Panc1 (cell line): ENCODE data around the gene DUSP18. TPM values are rescaled to one million over a fixed set of nuclear protein-coding genes. Genes with fewer than 3 reads are reported as not detected.

Experiments used
- ATAC-seq: fragments of 200-7000 bp; cut with Tn5 transposase; 2 replicates; pipeline ENCODE4 v1.9.1; 2020; ENCODE audit warnings: mild to moderate bottlenecking, moderate library complexity
- BruUV-seq: library from RNA; stranded (reverse); fragments of 400-500 nt; replicated peaks from 2 replicates; lab custom pipeline; 2021; lab: Mats Ljungman, UMichigan
- CTCF ChIA-PET: fragments of 300-600 bp; sonication (Branson Sonifier 250); formaldehyde crosslinking; loops from one replicate; lab custom pipeline; 2022; ENCODE audit warnings: antibody characterized with exemption; lab: Charles Lee
- POLR2A ChIA-PET: fragments of 300-600 bp; sonication (Branson Sonifier 250); formaldehyde crosslinking; loops from one replicate; lab custom pipeline; 2022; ENCODE audit warnings: antibody characterized with exemption; lab: Charles Lee
- DNase-seq: peaks from one replicate; pipeline ENCODE4 v3.0.0-alpha.2; 2010; ENCODE audit warnings: low read depth, low spot score
- H3K27ac ChIP-seq: 2 replicates; pipeline ENCODE4 v1.5.1; 2011; ENCODE audit warnings: mild to moderate bottlenecking, low read length, inconsistent platforms
- H3K27me3 ChIP-seq: fragments of 200-500 bp; sonication (Bioruptor generic); 2 replicates; pipeline ENCODE4 v1.6.0; 2014; ENCODE audit warnings: low read length, inconsistent platforms; ENCODE audit not compliant: control insufficient read depth, insufficient read depth
- H3K36me3 ChIP-seq: fragments of 200-500 bp; sonication (Bioruptor generic); 2 replicates; pipeline ENCODE4 v1.5.1; 2014; ENCODE audit warnings: inconsistent platforms, mild to moderate bottlenecking, low read length, moderate library complexity; ENCODE audit not compliant: control insufficient read depth, insufficient read depth
- H3K4me1 ChIP-seq: 2 replicates; pipeline ENCODE4 v1.5.1; 2011; ENCODE audit warnings: inconsistent platforms, mild to moderate bottlenecking, low read length, moderate library complexity; ENCODE audit not compliant: control insufficient read depth, insufficient read depth
- H3K4me3 ChIP-seq, 2 experiments: 2 replicates each; pipeline ENCODE4 v1.5.1; 2011 to 2012; ENCODE audit warnings: low read depth in 2 of 2, low read length in 2 of 2, mild to moderate bottlenecking in 2 of 2, inconsistent platforms in 1 of 2, moderate library complexity in 1 of 2
- H3K9me3 ChIP-seq: fragments of 200-500 bp; sonication (Bioruptor generic); 2 replicates; pipeline ENCODE4 v1.5.1; 2014; ENCODE audit warnings: low read depth, mild to moderate bottlenecking, inconsistent platforms, low read length, moderate library complexity; ENCODE audit not compliant: control insufficient read depth, insufficient read depth
- CTCF ChIP-seq: fragments of 450-650 bp; IDR thresholded peaks from 2 replicates; pipeline ENCODE4 v1.5.1; 2017; ENCODE audit warnings: mild to moderate bottlenecking
- POLR2AphosphoS5 ChIP-seq: IDR thresholded peaks from 2 replicates; pipeline ENCODE4 v1.6.1; 2012; ENCODE audit warnings: mild to moderate bottlenecking, low read depth, low read length, moderate library complexity
- SIN3A ChIP-seq: IDR thresholded peaks from 2 replicates; pipeline ENCODE4 v1.6.1; 2012; ENCODE audit warnings: low read depth, mild to moderate bottlenecking, low read length, moderate library complexity, borderline replicate concordance; ENCODE audit not compliant: insufficient read depth
- TCF7L2 ChIP-seq: IDR thresholded peaks from 2 replicates; pipeline ENCODE4 v1.6.1; 2011; ENCODE audit warnings: mild to moderate bottlenecking, low read depth, low read length, inconsistent platforms
- in situ Hi-C: cut with HindIII; loops from 2 replicates; pipeline ENCODE4 v1.10.0; 2016; ENCODE audit warnings: low sequenced_read_pairs, low pct_unique_long_range_greater_than_20kb
- intact Hi-C: fragments of 100-400 bp; cut with micrococcal nuclease; formaldehyde crosslinking; loops from one replicate; pipeline ENCODE4 v1.10.0; 2022; ENCODE audit not compliant: unreplicated experiment
- total RNA-seq: library from RNA; stranded (reverse); gene quantifications from one replicate; pipeline ENCODE4 v1.2.1, GENCODE V29; 2021; ENCODE audit not compliant: unreplicated experiment
- TF ChIP-seq, protein P1 (sequence below), 2 experiments: IDR thresholded peaks; 2 replicates each; pipeline ENCODE4 v1.6.1; 2011 to 2012; ENCODE audit warnings: low read depth in 2 of 2, control low read depth in 1 of 2, low read length in 1 of 2, mild to moderate bottlenecking in 1 of 2, moderate library complexity in 1 of 2; ENCODE audit not compliant: insufficient read depth in 1 of 2

Gene DUSP18
- total RNA-seq, 1 experiment from 2014 or later: 15.4 TPM

- Histone ChIP-seq H3K9me3 (no peaks in the 10 kb centered on the region), H3K36me3 (no peaks in the 10 kb centered on the region), H3K27me3 (no peaks in the 10 kb centered on the region), H3K27ac (no peak overlapping the region), H3K4me1 (no peaks in the 10 kb centered on the region), H3K4me3 (no peak overlapping the region)
- POLR2A ChIA-PET: no interaction called here
- CTCF ChIA-PET: interaction anchor here (0.7 kb wide), 1 partner anchor 14 kb away, joined by 3 read pairs; no protein-coding TSS in a partner anchor
- DNase-seq (no peak), ATAC-seq (no peak)
- no peak for TF ChIP-seq CTCF
- TF ChIP-seq, protein P1, sequence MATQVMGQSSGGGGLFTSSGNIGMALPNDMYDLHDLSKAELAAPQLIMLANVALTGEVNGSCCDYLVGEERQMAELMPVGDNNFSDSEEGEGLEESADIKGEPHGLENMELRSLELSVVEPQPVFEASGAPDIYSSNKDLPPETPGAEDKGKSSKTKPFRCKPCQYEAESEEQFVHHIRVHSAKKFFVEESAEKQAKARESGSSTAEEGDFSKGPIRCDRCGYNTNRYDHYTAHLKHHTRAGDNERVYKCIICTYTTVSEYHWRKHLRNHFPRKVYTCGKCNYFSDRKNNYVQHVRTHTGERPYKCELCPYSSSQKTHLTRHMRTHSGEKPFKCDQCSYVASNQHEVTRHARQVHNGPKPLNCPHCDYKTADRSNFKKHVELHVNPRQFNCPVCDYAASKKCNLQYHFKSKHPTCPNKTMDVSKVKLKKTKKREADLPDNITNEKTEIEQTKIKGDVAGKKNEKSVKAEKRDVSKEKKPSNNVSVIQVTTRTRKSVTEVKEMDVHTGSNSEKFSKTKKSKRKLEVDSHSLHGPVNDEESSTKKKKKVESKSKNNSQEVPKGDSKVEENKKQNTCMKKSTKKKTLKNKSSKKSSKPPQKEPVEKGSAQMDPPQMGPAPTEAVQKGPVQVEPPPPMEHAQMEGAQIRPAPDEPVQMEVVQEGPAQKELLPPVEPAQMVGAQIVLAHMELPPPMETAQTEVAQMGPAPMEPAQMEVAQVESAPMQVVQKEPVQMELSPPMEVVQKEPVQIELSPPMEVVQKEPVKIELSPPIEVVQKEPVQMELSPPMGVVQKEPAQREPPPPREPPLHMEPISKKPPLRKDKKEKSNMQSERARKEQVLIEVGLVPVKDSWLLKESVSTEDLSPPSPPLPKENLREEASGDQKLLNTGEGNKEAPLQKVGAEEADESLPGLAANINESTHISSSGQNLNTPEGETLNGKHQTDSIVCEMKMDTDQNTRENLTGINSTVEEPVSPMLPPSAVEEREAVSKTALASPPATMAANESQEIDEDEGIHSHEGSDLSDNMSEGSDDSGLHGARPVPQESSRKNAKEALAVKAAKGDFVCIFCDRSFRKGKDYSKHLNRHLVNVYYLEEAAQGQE (IDR thresholded peaks at IDR 0.05; ENCODE audit: insufficient read depth in 1 of 2, low read depth in 2 of 2, low read length in 1 of 2): no peak
- no peak for TF ChIP-seq SIN3A
- no peak for TF ChIP-seq TCF7L2
- TF ChIP-seq POLR2AphosphoS5: no peak
- intact Hi-C loops: no loop called here
- in situ Hi-C loops: no loop called here
- no TSS peak for BruUV-seq
Measured at GRCh38 chr22:30615543-30615954, 52.1 kb downstream of the DUSP18 start.

GRCh38 chr22:30614879-30615278 lies 52.8 kb downstream of the DUSP18 start:
- Histone ChIP-seq H3K4me1 (no peaks in the 10 kb centered on the region), H3K27ac (no peak overlapping the region), H3K9me3 (no peaks in the 10 kb centered on the region), H3K27me3 (no peaks in the 10 kb centered on the region), H3K36me3 (no peaks in the 10 kb centered on the region), H3K4me3 (no peak overlapping the region)
- DNase-seq: no peak
- no TSS peak for BruUV-seq
- no peak for ATAC-seq
- intact Hi-C loops (no loop called here), in situ Hi-C loops (no loop called here)
- ChIA-PET CTCF (no interaction called here), POLR2A (interaction anchor here (0.7 kb wide), 1 partner anchor 570 kb away, joined by 4 read pairs; no protein-coding TSS in a partner anchor)
- TF ChIP-seq CTCF: no peak
- no peak for TF ChIP-seq TCF7L2
- TF ChIP-seq POLR2AphosphoS5: no peak
- TF ChIP-seq SIN3A: no peak
- TF ChIP-seq, protein P1 (IDR thresholded peaks at IDR 0.05; ENCODE audit: insufficient read depth in 1 of 2, low read depth in 2 of 2, low read length in 1 of 2): no peak
